HG02798 (cell line): ENCODE data around the gene TFCP2.
"Not testable (repeated sequence)": the region's sequence is repeated elsewhere in the genome, so short reads cannot be mapped to it uniquely, and the experiment has no call there.

Source experiments
- ATAC-seq: cut with Tn5 transposase; IDR thresholded peaks from one replicate; pipeline ENCODE4 v1.9.1; 2021; ENCODE audit warnings: mild to moderate bottlenecking; ENCODE audit not compliant: unreplicated experiment, poor library complexity

The TFCP2 gene, protein sequence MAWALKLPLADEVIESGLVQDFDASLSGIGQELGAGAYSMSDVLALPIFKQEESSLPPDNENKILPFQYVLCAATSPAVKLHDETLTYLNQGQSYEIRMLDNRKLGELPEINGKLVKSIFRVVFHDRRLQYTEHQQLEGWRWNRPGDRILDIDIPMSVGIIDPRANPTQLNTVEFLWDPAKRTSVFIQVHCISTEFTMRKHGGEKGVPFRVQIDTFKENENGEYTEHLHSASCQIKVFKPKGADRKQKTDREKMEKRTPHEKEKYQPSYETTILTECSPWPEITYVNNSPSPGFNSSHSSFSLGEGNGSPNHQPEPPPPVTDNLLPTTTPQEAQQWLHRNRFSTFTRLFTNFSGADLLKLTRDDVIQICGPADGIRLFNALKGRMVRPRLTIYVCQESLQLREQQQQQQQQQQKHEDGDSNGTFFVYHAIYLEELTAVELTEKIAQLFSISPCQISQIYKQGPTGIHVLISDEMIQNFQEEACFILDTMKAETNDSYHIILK

DNA sequence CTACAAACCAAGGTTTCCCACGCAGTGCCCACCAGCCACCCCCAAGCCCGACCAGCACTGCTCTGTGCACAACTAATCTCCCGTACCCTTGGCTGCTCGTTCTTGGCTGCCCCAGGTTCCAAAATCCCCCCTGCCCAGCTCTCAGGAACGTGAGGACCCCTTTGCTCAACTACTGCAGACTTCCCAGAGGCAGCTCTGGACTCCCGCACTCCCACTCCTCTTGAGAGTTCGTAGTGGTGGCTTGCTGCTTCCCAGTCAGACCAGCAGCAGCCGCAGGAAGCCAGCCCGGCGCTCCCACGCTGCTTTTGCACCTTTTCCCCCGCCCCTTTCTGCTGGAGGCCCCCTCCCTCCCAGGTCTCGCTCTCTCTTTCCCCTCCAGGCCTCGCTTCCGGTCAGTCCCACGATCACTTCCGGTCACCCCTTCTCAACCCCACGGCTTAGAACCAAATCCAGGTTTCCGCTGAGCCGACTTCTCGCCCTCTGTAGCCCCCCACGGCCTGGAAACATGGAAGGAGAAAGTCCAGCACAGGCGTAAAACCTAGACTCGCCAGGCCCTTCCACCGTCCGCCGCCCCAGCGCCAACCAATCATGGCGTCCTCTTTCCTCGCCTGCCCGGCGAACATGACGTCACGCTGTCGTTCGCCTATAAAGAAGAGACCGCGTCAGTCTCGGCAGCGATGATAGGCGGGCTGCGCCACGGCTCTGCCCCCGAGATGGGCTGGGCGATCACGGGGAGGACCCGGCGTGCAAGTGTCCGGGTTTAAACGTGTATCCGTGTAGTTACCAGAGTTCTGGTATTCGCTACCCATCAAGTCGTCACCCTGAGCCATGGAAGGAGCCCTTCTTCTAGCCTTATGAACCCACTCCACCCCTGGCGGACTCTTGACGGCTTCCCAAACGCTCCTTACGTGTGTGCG, at the start of gene TFCP2:
Gene TFCP2, minus strand, starts transcription at position 621 of the 917 bp plus-strand sequence. CDS start 713 bp downstream, outside the sequence.
- ATAC-seq: peak; percentile 98

DNA sequence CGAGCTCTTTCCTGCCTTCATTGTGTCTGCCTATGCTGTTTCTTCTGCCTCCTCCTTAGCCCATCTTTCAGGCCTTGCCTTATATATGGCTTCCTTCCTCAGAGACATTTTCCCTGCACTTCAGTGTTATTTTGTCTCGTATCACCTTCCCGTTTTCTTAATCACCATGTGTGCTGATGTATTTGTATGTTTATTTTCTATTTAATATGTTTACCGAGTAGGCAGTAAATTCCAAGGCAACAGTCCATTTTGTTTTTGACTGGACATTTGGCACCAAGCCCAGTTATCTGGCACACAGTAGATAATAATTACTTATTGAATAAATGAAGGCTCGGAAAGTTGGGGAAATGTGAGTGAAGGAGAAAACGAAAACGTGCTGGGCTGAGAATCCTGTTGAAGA, 49.5 kb upstream of the TFCP2 start:
- no peak for ATAC-seq

DNA sequence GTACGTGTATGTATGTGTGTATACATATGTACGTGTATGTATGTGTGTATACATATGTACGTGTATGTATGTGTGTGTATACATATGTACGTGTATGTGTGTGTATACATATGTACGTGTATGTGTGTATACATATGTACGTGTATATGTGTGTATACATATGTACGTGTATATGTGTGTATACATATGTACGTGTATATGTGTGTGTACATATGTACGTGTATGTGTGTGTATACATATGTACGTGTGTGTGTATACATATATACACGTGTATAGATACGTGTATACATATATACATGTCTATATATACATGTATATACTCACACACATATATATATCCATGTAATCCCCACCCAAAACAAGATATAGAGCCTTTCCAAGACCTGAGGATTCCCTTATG, 46.9 kb upstream of the TFCP2 start:
- not testable (repeated sequence) for ATAC-seq

DNA sequence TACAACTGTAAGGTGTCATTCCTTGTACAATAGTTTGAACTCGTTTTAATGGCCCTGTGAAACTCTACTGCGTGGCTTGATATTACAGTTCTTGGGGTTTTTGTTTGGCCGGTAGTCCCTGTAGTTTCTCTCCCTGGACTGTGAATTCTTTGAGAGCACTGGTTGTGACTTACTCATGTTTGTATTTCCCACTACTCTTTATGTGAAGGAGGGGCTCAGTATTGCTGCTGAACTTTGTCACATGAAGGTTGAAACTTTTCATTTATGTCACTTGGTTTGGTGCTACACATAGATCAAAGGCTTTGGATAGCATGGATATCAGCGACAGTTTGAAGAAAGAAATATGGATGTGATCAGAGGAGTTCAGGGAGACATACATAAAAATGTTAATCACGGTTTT, 46.4 kb upstream of the TFCP2 start:
- ATAC-seq: no peak

DNA sequence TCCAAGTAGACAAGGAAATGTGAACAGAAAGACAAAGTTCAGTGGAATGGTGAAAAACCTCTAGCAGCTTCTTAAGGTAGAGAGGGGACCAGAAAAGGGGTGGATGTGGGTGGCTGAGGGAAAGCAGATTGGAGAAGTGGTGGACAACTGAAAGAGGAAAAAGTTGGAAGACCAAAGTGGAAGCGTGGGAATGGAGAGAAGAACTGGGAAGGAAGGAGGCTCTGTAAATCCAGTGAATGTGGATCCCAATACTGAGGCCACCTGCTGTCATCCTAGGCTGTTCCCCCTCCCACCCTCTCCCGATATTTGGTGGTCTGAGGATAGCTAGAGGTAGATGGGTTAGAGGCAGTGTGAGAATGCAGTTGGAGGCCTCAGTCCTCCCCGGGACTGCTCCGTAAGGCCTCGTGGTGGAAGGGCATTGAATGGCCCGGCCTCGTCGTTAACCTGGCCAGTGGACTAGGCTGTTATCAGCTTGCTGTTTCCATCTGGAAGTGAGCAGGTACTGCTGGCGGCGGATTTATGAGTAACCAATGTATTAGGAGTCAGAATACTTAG, 45.7 kb upstream of the TFCP2 start:
- no peak for ATAC-seq

DNA sequence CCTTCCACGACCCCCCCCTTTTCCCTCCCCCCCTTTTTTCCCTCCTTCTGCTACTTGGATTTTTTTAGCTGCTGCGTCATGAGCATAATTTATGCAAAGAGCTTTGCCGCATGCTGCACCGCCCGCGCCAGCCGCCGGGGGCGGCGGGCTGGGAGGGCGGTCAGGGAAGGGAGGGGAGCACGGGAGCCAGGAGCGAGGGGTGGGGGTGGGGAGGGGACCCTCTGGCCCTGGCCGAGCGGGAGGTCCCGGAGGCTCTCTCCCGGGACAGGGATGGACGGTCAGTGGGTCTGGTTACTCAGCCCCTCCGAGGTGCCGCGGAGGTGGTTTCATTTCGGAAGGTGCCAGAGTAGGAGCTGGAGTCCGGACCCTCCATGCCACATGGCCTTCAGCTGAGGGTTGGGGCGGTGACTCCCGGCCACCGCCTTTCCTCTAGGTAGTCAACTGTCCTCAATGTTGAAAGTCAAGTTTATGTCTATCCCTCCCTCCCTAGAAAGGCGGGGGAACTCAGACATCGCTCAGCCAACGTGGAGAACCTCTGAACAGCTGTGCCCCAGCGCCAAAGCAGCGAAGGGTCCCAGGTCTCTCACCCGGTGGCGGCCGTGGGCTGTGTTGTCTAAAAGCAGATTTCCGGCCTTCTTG, 45.2 kb upstream of the TFCP2 start, which contains the start of gene POU6F1:
Gene POU6F1, minus strand, starts transcription at position 95 of the 639 bp plus-strand sequence. CDS start 11,226 bp downstream, outside the sequence.
- ATAC-seq: peak; percentile 74

DNA sequence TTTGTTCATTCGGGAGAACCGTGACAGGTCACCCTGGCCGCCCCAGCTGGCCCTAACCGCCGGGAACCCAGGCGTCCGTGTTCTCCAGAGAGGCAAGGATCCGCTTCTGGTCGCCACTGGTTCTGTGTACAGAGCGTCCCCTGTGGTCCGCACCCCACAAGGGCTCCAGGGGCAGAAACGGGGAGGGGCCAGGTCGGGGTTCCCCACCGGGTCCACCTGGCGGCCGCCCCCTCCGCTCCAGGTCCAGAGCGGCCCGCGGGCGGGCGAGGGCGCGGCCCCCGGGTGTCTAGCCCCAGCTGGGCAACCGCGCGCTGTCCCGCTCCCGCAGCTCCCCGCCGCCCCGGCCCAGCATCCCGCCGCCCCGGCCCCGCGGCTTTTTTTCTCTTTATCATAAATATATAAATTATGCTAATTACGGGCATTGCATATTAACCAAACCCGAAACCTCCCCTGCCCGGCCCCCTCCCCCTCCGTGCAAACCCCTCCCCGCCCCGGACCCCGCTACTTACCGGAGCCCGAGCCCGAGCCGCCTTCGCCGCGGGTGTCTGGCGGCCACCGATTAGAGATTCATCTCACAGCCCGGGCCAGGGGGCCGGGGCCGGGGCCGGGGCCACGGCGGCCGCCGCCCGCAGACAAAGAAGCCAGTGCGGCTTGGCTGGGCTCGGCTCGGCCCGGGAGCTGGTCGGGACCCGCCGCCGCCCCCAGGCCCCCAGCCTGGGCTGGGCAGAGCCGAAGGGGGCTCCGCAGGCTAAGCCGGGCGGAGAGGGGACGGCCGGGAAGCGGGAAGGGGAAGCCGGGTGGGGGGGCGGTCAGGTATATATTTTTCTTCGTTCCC, 44.4 kb upstream of the TFCP2 start:
- ATAC-seq: peak; percentile 51

DNA sequence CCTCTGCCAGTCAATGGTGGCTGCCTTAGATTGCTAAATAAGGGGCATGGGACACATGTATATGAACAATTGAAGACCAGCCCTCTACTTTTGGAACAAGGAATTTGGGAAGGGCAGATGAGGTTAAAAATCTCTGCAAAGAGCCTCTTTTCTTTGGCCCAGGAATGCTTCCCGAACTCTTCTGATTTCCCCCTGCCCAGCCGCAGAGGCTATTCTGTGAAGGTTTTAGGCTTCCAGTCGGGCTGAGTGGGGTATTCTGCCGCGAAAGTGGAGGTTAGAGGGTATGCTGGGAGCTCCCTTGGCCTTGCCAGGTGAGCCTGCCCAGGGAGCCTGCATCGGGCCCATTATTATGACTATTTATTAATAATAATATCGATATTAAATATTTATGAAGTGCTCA, 43.7 kb upstream of the TFCP2 start:
- ATAC-seq: no peak

DNA sequence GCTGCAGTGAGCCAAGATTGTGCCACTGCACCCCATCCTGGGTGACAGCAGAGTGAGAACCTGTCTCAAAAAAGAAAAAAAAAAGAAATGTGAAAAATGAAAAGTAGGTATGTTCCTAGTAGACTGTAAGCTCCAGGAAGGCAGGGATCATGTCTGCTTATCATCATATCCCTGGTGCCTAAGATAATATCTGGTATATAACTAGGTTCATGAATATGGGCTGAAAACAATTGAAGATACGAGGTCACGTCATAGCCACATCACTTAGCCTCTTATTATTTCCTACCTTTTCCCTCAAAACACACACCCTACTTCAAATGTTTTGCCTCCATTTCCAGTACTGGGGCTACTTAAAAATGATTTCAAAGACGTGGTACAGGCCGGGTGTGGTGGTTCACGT, 42.0 kb upstream of the TFCP2 start:
- no peak for ATAC-seq

DNA sequence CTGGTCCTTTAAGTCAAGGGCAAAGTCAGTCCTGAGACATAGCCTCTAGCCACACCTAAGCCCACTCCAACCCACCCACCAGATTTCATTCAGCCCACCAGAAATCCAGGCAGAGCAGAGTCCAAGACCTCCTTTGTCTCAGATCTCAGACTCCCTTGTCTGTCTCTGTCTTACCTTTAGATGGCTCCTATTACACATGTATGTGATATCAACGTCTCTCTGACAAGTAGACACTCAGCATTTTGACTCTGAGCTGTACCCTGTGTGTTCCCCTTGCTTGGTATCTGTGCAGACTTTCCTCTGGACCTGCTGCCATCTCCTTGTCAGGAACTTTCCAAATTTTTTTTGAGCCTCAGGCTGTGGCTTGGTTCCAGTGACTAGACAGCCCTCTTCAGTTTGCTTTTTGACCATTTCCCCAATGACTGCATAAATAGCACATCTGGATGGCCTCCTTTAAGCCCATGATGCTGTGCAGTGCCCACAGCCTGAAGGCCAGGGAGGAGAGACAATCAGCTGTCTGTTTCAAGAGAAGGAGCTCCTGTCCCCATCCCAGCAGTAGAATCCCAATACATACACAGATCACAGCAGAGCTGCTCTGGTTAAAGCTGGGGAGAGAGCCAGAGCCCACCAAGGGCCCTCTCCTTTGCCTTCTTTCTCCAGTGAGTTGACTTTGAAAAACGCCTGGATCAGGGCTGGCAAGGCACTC, 37.9 kb upstream of the TFCP2 start:
- ATAC-seq: no peak

DNA sequence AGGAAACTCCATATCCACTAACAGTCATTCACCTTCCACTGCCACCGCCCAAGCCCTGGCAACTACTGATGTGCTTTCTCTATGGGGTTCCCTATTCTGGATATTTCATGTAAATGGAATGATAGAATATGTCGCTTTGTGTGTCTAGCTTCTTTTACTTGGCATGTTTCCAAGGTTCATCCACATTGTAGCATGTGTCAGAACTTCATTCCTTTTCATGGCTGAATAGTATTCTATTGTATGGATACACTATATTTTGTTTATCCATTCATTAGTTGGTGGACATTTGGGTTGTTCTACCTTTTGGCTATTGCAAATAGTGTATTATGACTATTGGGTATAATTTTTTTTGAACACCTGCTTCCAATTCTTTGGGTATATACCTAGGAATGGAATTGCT, 36.3 kb upstream of the TFCP2 start:
- ATAC-seq: no peak

DNA sequence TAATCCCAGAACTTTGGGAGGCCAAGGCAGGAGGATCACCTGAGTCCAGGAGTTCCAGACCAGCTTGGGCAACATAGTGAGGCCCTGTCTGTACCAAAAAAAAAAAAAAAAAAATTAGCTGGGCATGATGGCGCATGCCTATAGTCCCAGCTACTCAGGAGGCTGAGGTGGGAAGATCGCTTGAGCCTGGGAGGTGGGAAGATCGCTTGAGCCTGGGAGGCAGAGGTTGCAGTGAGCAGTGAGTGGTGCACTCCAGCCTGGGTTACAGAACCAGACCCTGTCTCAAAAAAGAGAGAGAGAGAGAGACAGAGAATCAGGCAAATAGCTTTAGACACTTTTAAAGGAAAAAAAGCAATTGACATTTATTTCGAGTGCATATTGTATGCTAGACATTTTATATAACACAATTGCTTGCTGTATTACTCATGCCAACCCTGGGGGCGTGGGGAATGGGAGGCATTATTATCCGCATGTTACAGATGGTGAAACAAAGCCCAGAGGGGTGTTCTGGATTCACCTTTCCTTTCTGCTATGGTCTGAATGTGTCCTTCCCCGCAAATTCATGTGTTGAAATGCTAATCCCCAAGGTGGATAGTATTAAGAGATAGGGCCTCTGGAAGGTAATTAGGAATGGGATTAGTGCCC, 35.2 kb upstream of the TFCP2 start:
- ATAC-seq: no peak

DNA sequence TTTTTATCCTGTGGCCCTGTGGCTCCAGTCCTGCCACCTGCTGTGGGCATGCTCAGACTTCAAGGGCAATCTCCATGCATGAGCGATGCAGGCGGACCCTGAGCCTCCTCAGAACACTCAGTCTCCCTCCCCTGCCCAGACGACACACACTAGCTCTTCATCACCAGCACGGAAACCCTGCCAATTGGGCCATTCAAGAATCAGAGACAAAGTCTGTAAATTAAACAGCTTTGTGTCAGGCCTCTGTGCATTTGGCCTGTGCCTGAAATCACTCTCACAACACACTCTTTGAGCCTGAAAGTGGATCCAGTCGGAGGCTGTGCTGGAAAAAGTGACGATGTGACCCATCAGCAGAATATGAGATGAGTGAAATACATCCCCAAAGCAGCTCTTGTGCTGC, 32.4 kb upstream of the TFCP2 start:
- ATAC-seq: no peak

DNA sequence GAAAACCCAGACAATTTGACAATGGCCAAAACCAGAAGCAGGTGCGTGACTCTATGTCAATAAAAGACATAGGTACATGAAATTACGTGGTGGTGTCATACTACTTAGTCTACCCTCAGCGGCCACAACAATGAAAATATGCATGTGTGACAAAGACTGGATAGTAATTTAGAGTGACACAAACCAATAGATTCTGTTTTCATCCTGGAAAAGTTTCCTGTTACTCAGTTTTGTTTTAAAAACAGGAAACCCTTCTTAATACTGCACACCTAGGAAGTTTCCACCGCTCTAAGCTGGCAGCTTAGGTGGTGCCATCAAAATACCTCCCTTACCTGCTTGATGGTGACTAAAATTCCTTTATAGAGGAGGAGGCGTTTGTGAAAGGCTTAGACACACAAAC, 29.8 kb upstream of the TFCP2 start:
- no peak for ATAC-seq

DNA sequence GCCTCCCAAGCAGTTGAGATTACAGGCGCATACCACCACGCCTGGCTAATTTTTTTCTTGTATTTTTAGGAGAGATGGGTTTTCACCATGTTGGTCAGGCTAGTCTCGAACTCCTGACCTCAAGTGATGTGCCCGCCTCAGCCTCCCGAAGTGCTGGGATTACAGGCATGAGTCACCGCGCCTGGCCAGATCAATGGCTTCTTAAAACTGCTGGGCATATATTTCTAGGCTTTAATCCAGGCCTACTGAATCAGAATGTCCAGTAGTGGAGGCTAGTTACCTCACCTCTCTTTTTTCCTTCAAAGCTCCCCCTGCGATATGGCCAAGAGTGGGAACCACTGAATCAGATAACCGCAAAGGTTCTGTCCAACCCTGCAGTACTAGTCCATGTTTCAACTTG, 27.9 kb upstream of the TFCP2 start:
- ATAC-seq: no peak

DNA sequence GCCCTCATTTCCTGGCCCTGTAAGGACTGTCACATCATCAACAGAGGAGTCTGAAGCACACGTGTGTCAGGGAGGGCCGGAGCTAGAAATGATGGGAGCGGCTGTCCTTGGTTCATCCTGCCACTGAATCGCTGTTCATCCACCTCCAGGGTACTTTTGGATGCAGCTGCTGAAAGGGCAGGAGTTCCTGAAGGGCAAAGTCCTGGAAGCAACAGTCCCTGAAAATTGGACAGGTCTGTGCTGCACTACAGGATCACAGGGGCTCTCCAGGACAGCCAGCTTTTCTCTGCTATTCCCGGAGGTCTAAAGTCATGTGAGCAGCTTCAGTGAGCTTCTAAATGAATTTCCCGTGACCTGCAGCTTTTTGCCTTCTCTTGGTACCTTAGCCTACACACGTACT, 27.2 kb upstream of the TFCP2 start:
- ATAC-seq: no peak

DNA sequence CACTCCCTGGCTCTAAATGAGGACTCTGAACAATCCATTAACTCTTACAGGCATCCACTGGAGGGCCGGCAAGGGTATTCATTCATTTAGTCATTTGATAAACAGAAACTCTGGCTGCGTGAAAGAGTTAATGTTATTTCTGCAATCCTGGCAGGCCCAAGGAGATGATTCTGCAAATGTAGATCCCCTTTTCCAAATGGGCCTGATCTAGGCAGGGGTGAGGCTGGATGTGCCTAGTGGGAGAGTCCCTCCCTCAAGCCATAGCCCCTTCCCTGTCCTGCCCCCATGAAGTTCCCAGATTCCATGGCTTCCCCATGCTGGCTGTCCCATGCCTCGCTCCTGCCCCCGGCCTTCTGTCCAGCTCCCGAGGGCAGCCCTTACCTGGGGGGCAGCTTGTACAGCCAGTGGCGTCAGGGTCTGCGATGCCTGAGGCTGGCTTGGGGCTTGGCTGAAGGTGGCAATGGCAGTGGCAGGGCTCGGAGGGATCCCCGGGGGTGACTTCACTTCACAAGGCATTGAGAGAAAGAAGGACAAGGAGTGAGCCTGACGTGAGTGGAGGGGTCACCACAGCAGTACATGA, 26.5 kb upstream of the TFCP2 start:
- no peak for ATAC-seq
